NCI-H774 (cell line): ENCODE measurements around the gene WFDC1.

Experiments
- DNase-seq: peaks from one replicate; lab custom pipeline; 2025; lab: John Stamatoyannopoulos, UW

The WFDC1 gene

GRCh38 chr16:84355149-84355548, 60.5 kb downstream of the WFDC1 start:
- no peak for DNase-seq

GRCh38 chr16:84356176-84356575, 61.5 kb downstream of the WFDC1 start:
- DNase-seq = no peak

GRCh38 chr16:84356591-84357116, 62.0 kb downstream of the WFDC1 start:
- DNase-seq = no peak

GRCh38 chr16:84357191-84357651, 62.5 kb downstream of the WFDC1 start:
- DNase-seq = no peak

- no peak for DNase-seq
Observed at GRCh38 chr16:84358601-84359295, 64.1 kb downstream of the WFDC1 start.

GRCh38 chr16:84359326-84359725, 64.6 kb downstream of the WFDC1 start:
- no peak for DNase-seq

GRCh38 chr16:84360170-84360569, 65.5 kb downstream of the WFDC1 start:
- no peak for DNase-seq

- no peak for DNase-seq
Observed at GRCh38 chr16:84360748-84361147, 66.1 kb downstream of the WFDC1 start.

- no peak for DNase-seq
Observed at GRCh38 chr16:84361546-84361945, 66.9 kb downstream of the WFDC1 start.

- peak; percentile 53 for DNase-seq
Observed at GRCh38 chr16:84362471-84362941, 67.8 kb downstream of the WFDC1 start.

GRCh38 chr16:84366208-84366607, 71.5 kb downstream of the WFDC1 start:
- DNase-seq = no peak

- no peak for DNase-seq
Observed at GRCh38 chr16:84367297-84367680, 72.6 kb downstream of the WFDC1 start.

GRCh38 chr16:84367750-84368307, 73.2 kb downstream of the WFDC1 start:
- peak; percentile 29 for DNase-seq

- DNase-seq = peak; percentile 32
Observed at GRCh38 chr16:84368308-84368996, 73.8 kb downstream of the WFDC1 start, which contains the start of gene ATP2C2. Gene ATP2C2 (plus strand): TSS chr16:84368538. CDS start chr16:84368616, 78 bp downstream.

GRCh38 chr16:84369105-84369504, 74.4 kb downstream of the WFDC1 start:
- no peak for DNase-seq

GRCh38 chr16:84369938-84370627, 75.4 kb downstream of the WFDC1 start:
- DNase-seq = no peak

GRCh38 chr16:84370723-84371552, 76.3 kb downstream of the WFDC1 start:
- DNase-seq = no peak

GRCh38 chr16:84371553-84371865, 76.8 kb downstream of the WFDC1 start:
- DNase-seq = no peak

GRCh38 chr16:84373907-84374489, 79.3 kb downstream of the WFDC1 start:
- no peak for DNase-seq

GRCh38 chr16:84378099-84378498, 83.4 kb downstream of the WFDC1 start:
- no peak for DNase-seq

- DNase-seq = no peak
Observed at GRCh38 chr16:84378567-84378966, 83.9 kb downstream of the WFDC1 start.
